NCI-H187 treated with DMSO at 0.1 percent for 48 hours (cell line): ENCODE measurements around the gene ZHX3.

Experiments
- DNase-seq: peaks from one replicate; lab custom pipeline; 2025; lab: John Stamatoyannopoulos, UW

ZHX3 gene

DNA sequence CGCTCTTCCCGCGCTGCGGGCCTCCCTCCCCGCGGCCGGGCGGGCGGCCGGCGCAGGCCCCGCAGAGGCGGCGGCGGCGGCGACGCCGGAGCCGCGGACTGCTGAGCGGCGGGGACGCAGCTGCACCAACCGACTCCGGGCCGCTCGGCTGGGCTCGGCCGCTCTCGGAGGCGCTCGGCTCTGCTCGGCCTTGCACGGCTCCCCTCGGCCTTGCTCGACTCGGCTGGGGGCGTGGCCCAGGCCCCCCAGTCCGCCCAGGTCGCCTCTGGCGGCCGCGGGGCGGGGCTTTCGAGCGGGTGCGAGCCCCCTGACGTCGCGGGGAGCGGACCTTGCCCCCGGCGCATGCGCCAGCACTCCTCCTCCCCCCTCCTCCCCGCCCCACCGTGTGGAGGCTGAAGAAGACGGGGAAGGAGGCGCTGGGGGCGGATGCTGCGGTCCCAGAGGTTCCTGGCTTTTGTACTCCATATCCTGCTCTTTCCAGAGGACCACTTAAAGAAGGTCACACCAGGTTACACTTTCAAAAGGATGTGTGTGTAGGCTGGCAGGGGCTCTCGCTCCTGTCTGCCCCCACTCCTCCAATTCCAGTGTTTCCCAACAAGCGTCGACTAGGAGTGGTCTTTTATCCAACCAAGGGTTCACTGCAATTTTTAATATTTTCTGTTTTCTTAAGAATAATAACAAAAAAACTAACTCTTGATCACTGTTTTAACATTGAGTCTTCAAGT is at the start of gene ZHX3:
Gene ZHX3, minus strand, starts transcription at position 186 of the 725 bp plus-strand sequence. CDS start 112,815 bp downstream, outside the sequence.
- DNase-seq = peak; percentile 72

DNA sequence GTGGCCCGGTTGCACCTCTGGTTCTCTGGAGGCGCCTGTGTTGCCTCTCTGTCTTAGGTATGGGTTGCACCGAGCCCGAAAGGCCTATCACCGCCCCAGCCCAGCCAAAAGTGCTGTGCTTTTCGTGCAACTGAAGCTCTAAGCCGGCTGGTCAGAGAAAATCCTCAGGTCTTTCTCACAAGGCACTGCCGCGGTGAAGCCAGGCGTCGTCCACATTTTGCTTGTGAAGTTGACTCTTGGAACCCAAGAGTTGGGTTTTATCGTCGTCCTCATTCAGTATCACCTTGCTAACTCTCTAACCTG is 49.8 kb upstream of the ZHX3 start:
- no peak for DNase-seq

GRCh38 chr20:41366546-41367392 is 49.2 kb upstream of the ZHX3 start, which contains the start of gene EMILIN3:
EMILIN3 (minus strand) TSS chr20:41366818; CDS start chr20:41366634, 184 bp downstream.
- no peak for DNase-seq

DNA sequence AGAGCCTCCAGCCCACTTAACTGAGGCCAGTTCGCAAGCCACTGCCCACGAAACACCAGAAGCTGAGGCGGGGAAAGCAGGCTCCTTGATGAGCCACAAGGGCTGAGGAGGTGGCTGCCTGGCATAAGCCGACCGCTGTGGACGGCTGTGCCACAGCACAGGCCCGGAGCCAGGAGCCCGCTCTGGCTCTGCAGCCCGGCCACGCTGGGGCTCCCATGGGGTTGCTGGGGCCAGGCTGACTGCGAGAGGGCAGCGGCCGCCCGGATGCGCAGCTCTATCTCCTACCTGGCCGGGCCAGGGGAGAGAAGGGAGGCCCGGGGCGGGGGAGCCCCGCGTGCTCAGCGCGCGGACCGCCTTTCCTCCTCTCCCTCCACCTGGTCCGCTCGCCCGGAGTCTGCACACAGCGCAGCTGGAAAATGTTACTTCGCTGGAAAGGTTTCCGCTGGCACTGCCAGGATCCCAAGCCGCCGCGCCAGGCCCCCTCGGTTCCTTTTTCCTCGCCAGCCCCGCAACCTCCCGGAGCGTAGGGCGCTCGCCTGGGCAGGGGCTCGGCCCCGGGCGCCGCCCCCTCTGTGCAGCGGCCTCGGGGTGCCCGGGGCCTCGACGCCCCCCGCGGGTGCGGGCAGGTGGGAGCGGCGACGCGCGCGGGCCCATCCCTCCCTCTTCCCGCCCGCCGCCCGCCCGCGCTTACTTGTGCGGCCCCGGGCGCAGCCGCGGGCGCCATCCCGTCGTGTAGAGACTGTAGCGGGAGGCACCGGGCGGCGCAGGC is 48.4 kb upstream of the ZHX3 start:
- no peak for DNase-seq

- DNase-seq = no peak
Measured at GRCh38 chr20:41364967-41365765, 47.6 kb upstream of the ZHX3 start.

DNA sequence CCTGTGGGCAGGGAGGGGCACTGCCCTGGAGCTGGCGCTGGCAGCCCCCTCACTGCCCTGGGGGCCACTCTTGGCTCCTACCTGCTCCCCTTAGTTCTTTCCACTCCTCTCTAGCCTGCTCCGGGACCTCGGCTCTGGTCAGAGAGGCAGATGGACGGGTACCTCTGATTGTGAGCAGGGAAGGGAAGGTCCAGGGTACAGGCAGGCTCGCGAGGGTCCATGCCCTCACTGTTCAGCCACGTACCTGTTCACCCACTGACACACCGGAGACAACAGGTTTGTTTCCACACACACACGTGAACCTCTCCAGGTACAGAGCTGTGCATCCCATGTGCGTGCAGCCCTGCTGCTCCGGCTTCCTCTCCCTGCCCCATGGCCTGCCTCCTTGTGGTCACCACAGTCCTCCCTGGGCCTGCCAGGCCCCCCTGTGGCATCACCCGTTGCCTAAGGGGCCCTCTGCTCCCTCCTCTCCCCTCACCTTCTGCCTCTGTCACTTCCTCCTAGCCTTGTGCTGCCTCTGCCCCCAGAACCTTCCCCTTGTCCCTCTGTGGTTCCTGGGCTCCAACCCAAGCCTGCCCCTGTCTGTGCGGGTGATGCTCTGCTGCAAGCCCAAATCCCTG is 46.8 kb upstream of the ZHX3 start:
- no peak for DNase-seq

GRCh38 chr20:41363601-41364000 is 46.1 kb upstream of the ZHX3 start:
- no peak for DNase-seq

DNA sequence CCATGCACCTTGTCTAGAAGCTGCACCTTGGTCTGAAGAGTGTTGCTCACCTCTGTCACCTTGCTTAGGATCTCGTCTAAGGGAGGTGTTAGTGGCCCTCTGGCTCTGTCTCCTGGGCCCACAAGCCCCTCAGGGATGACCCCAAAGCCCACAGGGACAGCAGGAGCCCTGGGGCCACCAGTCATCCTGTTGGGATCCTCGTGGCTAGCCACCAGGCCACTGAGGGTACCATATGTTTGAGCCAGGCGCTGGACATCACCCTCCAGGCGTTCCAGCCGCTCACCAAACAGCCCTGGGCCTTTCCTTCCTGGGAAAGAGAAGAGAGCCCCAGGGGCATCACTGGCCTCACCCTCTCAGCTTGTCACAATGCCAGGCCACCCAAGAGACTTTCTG is 45.2 kb upstream of the ZHX3 start:
- no peak for DNase-seq

DNA sequence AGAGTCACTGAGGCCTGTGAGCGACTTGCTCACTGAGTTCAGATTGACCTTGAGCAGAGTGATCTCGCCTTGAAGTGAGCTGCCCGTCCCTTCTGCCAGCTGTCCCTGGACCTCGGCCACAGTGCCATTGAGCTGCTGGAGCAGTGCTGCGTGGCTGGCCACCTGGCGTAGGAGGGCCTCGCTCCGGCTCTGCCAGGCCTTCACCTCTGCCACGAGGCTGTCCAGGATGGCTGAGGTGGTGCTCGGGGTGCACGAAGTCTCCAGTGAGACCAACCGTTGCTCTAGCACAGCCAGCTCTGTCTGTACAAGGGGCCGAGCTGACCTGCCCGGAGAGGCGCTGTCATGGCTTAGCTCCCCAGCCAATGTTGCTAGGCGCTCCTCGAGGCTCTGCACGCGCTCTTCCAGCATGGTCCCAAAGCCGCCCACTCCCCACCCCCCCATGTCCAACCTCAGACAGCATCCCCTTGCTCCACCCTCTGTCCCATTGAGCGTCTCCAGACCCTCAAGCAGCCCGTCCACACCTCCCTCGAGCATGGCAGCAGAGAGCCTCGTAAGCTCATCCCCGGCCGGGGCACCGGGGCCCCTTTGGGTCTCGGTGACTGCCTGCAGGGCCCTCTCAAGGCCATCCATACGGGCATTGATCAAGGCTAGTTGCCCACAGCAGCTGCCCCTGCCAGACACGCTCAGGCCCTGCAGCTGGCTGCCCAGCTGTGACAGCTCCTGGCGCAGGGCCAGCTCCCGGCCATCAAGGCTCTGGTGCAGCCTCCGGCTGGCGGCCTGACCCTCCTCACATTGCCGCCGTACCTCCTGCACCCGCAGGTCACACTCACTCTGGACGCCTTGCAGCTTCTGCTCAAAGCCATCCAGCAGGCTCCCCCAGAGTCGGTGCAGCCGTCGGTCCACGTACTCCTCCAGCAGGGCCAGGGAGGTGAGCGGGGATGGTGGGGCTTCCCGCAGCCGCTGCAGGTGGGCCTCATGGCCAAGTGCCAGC is 44.5 kb upstream of the ZHX3 start:
- no peak for DNase-seq

- no peak for DNase-seq
Measured at GRCh38 chr20:41360831-41361756, 43.6 kb upstream of the ZHX3 start.

- DNase-seq = no peak
Measured at GRCh38 chr20:41359541-41360011, 42.0 kb upstream of the ZHX3 start.

GRCh38 chr20:41358717-41359116 is 41.2 kb upstream of the ZHX3 start:
- DNase-seq = no peak

DNA sequence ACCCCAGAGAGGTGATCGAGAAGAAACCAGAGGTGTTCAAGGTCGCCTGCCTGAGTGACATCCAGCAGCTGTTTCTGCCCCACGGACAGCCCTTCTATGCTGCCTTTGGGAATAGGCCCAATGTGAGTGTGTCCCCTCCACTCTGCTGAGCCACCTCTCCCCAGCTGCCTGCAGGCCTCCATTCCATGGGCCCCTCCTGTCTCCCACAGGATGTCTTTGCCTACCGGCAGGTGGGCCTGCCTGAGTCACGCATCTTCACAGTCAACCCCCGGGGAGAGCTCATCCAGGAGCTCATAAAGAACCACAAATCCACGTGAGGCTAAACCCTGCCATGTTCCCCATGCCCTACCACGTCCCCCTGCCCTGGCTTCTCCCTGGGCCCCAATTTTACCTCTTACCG is 40.7 kb upstream of the ZHX3 start:
- DNase-seq = no peak

DNA sequence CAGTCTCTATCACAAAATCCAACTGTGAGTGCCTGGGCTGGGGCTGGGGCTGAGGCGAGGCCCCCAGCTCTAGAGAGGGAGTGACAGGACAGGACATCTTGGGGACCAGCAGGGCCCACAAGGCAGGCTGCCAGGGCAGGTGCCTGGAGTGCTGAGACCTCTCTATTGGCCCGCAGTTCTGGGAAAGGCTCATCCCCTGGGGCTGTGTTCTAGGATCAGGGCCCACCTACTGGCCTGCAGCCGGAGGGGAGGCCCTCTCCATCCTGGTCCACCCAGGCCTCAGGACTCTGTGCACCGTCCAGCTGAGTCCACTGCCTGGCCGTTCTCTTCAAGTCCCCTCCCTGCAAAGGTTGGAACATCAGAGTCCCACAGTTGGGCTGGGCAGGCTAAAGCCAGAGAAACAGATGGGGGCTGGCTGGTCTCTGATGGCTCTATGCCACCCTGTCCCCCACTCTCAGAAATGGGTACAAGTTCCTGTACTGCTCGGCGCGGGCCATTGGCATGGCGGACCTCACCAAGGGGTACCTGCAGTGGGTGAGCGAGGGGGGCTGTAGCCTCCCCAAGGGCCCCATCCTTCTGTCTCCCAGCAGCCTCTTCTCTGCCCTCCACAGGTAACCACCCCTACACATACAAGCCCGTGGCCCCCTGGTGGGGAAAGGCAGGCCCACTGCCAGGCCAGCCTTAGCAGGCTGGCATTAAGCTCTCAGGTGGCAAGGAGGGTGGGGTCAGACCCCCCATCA is 40.1 kb upstream of the ZHX3 start:
- DNase-seq = no peak

GRCh38 chr20:41356951-41357350 is 39.4 kb upstream of the ZHX3 start:
- no peak for DNase-seq

DNA sequence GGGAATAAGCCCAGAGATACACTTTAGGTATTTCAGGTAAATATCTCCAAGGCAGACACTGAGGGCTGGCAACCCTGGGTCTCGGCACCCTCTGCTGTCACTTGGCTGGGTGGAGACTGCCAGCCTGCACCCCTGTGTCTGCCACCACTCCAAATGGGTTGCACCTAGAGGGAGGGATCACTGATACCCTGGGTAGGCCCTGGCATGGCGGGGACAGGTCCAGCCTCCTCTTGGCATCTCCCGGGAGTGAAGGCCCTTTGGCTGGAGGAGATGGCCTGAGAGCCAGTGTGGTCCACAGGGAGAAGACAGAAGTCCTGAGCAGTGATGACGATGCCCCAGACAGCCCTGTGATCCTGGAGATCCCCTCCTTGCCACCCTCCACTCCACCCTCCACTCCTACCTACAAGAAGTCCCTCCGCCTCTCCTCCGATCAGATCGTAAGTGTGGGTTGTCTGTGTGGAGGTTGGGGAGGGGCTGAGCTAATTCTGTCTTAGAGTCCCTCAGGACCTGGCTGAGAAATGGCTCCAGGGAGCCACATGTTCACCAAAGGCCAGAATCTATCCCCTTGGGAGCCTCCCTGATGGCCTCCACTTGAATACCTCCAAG is 38.2 kb upstream of the ZHX3 start:
- no peak for DNase-seq

GRCh38 chr20:41355192-41355591 is 37.7 kb upstream of the ZHX3 start:
- DNase-seq = no peak

GRCh38 chr20:41353530-41353929 is 36.0 kb upstream of the ZHX3 start:
- no peak for DNase-seq
